ENCODE data around the gene MIA2.
A peak's percentile ranks its signal among the peaks of the same experiment; 100 is the strongest.
"Not testable (repeated sequence)": the region's sequence is repeated elsewhere in the genome, so short reads cannot be mapped to it uniquely, and the experiment has no call there.

Gene MIA2

DNA sequence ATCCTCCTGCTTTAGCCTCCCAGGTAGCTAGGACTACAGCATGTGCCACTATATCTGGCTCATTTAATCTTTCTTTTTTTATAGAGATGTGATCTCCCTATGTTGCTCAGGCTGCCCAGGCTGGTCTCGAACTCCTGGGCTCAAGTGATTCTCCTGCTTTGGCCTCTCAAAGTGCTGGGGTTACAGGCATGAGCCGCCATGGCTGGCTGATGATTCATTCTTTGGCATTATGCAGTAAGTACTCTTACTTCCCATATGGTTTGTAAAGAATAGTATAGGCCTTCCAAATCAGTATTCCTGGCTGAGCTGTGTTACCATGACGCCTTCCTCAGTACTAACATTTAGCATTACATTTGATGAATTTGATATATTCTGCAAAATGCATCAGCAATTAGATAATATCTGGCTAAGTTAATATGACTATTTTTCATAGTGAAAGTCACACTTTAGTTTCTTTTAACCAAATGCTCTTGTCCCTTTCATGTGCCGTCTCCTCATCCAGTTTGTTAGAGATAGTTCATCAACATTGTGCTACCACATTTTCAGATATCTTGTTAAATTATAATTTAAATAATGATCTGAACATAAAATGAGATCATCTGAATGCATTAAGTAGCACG lies 3.2 kb upstream of the MIA2 start:
- DNase-seq = peak in 1 of 2 donors; percentile 34

DNA sequence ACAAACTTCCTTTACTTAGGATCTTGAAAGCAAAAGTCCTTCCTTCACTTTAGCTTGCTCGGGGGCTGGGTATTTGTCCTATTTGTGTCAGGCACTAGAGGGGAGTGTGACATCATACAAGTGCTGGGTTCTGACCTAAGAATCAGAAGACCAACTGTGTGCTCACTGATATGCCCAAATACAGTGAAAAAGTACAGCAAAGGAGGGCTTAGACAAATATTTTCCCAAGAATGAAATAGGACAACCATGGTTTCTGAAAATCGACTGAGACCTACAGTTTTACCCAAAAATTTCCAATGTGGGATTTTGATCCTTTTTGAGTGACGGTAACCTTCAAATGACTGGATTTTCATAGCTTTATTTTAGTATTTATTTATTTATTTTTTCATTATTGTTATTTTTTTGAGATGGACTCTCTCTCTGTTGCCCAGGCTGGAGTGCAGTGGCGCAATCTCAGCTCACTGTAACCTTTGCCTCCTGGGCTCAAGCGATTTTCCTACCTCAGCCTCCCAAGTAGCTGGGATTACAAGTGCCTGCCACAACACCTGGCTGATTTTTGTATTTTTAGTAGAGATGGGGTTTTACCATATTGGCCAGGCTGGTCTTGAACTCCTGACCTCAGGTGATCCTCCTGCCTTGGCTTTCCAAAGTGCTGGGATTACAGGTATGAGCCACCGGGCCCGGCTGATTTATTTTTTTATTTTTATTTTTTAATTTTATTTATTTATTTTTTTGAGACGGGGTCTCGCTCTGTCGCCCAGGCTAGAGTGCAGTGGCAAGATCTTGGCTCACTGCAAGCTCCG lies 1.8 kb upstream of the MIA2 start:
- DNase-seq = peak; percentile 48 to 66

DNA sequence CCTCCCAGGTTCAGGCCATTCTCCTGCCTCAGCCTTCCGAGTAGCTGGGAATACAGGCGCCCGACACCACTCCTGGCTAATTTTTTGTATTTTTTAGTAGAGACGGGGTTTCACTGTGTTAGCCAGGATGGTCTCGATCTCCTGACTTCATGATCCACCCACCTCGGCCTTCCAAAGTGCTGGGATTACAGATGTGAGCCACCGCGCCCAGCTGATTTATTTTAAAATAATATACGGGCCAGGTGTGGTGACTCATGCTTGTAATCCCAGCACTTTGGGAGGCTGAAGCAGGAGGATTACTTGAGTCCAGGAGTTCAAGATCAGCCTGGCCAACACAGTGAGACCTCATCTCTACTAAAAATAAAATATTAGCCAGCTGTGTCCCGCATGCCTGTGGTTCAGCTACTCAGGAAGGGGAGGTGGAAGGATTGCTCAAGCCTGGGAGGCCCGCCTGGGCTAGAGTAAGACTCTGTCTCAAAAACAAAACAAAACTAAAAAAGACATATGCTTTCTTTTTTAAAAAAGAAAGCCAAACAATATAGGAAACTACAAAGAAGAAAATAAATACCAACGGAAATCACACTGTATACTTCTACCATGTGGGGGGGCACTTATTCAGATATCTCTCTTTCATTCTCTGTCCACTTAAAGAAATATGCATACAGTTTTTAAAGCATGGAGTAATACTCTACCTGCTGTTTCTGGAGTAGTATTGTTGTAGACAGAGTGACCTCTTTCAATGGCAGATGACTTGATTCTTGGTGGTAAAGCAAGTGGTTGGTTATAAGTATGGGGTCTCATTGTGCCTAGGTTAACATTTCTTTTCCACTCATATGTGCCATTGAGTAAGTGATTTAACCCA lies 930 bp upstream of the MIA2 start:
- DNase-seq = peak; percentile 4 to 42

DNA sequence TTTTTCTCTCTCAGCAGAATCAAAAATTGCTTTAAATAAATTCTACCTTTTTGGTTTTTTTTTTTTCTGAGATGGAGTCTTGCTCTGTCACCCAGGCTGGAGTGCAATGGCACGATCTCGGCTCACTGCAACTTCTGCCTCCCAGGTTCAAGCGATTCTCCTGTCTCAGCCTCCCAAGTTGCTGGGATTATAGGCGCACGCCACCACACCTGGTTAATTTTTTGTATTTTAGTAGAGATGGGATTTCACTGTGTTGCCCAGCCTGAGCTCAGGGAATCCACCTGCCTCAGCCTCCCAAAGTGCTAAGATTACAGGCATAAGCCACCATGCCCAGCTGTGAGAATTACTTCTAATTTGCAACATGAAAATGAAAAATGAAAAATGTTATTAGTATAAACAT lies 1.3 kb downstream of the MIA2 start:
- DNase-seq = not testable (repeated sequence)

DNA sequence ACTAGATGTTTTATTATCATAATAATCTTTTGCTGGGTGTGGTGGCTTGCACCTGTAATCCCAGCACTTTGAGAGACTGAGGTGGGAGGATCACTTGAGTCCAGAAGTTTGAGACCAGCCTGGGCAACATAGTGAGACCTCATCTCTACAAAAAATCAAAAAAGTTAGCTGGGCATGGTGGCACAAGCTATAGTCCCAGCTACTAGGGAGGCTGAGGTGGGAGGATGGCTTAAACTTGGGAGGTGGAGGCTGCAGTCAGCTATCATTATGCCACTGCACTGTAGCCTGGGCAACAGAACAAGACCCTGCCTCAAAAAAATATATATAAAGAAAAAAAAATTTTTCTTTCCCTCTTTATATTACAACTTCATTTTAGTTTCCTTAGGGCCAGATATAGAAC lies 1.8 kb downstream of the MIA2 start:
- not testable (repeated sequence) for DNase-seq

DNA sequence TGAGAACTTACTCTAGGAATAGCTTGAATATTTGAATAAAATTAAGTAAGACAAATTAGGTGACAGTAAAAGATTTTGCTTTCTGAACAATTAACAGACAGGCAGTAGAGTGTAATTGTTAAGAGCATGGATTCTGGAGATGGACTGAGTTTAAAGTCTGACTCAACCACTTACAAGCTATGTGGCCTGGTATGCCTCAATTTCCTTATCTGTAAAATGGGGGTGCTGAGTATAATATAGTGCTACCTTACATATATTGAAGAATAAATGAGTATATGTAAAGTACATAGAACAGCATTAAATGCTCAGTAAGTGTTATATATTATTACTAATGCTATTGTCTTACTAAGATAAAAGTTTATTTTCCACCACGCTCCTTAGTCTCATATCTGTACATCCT lies 7.1 kb downstream of the MIA2 start:
- no peak for DNase-seq

DNA sequence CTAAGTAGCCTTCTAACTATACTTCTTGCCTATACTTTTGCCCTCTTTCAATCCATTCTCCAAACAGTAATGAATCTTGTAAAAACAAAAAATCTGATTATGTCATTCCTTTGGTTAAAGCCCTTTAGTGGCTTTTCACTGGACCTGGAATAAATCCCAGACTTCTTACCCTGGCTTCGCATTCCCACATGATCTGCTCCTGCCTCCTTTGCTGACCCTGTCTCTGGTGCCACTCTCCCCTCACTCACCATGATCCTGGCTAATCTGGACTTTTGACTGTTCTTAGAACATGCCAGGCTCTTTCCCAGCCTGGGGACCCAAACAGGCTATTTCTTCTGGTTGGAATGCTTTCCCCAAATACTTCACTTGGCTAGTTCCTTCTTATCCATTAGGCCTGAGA lies 7.9 kb downstream of the MIA2 start:
- DNase-seq = no peak

DNA sequence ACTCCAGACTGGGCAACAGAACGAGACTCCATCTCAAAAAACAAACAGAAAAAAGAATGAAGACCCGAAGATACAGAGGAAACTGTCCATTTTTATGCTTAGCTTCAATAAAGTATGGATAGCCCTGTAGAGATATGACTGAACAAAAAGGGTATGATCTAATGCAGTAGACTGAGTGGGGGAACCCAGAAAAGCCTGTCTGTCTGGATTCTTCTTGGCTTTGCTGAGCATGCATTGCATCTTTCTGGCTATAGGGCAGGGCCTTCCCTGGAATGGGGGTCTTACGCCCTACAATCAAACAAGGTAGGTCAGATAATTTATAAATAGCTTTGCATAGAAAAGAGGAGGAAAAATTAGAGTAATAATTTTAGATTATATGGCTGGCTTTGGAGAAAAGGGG lies 10.1 kb downstream of the MIA2 start:
- DNase-seq = no peak

DNA sequence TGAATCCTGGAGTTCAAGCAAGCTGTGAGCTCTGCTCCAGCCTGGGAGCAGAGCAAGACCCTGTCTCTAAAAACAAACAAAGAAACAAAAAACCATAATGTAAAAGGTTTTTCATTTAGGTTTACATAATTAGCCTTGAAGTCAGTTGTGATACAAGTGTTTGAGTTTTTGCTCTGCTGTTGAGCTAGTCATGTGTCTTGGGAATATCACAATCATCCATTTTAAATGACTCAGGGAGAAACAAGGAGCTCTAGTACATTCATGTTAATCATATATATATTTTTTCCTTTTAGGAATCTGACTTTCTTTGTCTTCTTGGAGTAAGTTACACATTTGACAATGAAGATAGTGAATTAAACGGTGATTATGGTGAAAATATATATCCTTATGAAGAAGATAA lies 12.9 kb downstream of the MIA2 start:
- DNase-seq = no peak

DNA sequence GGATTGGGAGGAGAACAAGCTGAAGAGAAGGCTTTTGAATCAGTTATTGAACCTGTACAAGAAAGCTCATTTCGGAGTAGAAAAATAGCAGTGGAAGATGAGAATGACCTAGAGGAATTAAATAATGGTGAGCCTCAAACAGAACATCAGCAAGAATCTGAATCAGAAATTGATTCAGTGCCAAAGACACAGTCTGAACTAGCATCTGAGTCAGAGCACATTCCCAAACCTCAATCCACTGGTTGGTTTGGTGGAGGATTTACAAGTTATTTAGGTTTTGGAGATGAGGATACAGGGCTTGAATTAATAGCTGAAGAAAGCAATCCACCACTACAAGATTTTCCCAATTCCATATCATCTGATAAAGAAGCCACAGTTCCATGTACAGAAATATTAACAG lies 13.5 kb downstream of the MIA2 start:
- DNase-seq = no peak

DNA sequence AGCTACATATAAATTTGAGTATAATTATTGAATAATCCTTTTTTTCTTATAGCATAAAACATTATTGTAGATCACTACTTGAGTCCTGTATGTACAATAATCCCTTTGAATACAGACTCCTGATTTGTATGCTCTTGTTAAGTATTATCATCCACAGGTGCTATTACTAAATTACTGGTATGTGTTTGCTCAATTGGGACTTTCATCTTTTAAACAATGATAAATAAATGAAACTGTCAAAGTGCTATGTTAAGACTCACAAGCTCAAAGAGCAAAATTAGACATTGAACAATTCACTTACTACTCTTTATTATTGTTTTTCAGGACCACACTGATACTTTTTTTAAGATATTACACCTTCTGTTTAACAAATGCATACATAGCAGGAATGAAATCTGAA lies 17.8 kb downstream of the MIA2 start:
- no peak for DNase-seq

DNA sequence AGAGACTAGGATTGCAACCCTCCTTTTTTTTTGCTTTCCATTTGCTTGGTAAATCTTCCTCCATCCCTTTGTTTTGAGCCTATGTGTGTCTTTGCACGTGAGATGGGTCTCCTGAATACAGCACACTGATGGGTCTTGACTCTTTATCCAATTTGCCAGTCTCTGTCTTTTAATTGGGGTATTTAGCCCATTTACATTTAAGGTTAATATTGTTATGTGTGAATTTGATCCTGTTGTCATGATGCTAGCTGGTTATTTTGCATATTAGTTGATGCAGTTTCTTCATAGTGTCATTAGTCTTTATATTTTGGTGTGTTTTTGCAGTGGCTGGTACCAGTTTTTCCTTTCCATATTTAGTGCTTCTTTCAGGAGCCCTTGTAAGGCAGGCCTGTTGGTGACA lies 23.7 kb downstream of the MIA2 start:
- DNase-seq = not testable (repeated sequence)

DNA sequence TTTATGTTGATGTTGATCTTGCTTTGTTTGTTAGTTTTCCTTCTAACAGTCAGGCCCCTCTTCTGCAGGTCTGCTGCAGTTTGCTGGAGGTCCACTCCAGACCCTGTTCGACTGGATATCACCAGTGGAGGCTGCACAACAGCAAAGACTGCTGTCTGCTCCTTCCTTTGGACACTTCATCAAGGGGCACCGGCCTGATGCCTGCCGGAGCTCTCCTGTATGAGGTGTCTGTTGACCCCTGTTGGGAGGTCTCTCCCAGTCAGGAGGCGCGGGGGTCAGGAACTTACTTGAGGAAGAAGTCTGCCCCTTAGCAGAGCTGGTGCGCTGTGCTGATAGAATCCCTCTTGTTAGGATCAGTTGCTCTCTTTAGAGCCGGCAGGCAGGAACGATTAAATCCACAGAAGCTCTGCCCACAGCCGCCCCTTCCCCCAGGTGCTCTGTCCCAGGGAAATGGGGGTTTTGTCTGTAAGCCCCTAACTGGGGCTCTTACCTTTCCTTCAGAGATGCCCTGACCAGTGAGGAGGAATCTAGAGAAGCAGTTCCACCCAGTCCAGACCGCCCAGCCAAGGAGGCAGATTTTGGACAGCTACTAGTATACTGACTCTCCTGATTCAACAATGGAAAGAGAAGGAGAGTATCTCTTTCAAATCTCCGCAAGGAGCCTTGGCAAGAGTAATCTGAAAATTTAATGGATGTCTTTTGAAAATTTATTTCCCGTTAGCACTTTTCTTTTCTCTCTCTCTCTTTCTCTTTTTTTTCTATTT lies 25.2 kb downstream of the MIA2 start:
- DNase-seq = no peak

DNA sequence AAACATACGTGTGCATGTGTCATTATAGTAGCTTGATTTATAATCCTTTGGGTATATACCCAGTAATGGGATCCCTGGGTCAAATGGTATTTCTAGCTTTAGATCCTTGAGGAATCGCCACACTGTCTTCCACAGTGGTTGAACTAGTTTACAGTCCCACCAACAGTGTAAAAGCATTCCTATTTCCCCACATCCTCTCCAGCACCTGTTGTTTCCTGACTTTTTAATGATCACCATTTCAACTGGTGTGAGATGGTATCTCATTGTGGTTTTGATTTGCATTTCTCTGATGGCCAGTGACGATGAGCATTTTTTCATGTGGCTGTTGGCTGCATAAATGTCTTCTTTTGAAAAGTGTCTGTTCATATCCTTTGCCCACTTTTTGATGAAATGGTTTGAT lies 26.4 kb downstream of the MIA2 start:
- DNase-seq = not testable (repeated sequence)

DNA sequence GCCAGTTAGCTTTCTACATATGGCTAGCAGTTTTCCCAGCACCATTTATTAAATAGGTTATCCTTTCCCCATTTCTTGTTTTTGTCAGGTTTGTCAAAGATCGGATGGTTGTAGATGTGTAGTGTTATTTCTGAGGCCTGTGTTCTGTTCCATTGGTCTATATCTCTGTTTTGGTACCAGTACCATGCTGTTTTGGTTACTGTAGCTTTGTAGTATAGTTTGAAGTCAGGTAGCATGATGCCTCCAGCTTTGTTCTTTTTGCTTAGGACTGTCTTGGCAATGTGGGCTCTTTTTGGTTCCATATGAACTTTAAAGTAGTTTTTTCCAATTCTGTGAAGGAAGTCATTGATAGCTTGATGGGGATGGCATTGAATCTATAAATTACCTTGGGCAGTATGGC lies 28.5 kb downstream of the MIA2 start:
- DNase-seq = not testable (repeated sequence)

DNA sequence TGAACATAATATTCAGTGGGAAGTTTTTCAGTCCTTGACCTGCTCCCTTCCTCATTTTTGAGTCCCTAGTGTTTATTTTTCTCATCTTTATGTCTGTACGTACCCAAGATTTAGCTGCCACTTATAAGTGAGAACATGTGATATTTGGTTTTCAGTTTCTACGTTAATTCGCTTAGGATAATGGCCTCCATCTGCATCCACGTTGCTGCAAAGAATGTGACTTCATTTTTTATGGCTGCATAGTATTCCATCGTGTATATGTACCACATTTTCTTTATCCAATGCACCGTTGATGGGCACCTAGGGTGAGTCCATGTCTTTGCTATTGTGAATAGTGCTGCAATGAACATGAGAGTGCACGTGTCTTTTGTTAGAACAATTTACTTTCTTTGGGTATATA lies 30.3 kb downstream of the MIA2 start:
- no peak for DNase-seq

DNA sequence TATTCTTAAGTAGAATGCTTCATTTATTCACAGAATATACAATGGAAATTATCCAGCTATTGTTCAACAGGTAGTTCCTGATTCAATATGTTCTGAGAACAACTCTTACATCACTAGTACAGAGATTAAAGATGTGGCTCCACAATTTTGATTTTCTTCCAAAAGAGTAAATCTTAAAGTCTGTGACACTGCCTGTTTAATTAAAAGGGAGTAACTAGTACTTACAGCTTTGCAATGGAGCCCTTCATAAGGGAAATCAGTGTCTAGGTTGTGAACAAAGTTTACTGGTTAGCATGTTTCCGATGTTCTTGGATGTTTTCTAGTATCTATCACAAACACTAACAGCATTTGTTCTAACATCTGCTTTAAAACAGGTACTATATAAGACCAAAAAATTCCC lies 30.8 kb downstream of the MIA2 start:
- no peak for DNase-seq

DNA sequence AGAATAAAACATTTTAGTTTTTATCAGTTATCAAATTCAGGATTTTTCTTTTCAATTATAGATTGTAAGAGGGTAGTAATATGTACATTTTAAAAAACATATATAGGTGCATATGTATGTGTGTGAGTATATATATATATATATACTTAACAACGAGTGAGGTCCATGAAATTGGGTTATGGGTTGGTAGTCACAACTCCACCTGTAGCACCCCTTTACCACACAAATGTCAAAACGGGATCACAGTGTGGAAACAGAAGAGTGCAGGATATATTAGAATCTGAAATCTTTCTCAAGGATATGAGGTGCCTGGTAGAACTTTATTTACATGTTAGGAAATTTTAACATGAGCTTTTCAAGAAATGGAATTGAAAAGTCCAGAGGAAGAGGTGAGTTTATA lies 31.3 kb downstream of the MIA2 start:
- peak; percentile 9 to 18 for DNase-seq

DNA sequence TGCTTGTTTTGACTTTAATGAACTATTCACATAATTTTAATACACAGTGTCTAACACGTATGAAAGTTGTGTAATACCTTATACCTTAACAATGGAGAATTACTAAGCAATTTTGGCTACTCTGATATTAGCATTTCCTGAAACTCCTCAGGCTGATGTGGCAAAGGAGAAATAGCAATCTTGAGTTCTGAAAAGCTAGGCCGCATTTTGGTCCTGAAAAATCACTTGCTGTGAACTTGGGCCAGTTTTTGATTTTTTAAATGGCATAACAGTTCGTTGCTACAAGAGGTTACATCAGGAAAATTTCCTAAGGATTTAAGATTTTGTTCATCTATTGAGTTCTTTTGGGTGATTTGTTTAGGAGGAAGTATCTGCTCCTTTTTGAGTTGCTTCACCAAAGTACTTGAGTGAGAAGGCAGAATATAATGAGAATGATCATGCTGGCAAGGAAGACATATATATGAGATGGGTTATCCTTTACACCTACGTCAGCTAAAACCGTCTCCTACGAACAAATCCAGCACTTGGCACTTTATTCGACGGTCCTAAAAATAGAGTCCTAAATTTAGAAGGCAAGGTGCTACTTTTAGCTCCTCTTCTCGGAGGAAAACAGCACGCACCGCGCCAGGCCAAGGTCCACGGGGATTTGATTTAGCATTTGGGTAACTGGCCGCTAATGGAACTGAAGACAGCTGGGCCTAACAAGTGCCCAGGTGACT lies 32.2 kb downstream of the MIA2 start:
- DNase-seq = peak; percentile 29 to 63

DNA sequence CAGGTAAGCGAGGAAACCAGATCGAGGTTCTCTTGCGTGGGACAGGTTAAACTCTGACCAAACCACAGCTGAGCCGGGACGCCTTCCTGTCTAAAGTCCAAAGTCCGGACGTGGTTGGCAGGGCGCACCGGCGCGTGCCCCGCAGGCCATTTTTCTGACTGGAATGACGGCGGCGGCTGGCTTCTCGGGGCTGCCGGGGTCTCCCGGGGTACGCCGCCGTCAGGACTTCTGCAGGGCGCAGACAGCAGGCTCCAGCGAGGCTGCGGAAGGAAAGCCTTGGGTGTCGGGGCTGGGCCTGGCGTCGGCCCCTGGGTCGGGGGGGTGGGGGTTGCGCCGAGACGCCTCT lies 32.8 kb downstream of the MIA2 start:
- peak in 1 of 2 donors; percentile 44 for DNase-seq

DNA sequence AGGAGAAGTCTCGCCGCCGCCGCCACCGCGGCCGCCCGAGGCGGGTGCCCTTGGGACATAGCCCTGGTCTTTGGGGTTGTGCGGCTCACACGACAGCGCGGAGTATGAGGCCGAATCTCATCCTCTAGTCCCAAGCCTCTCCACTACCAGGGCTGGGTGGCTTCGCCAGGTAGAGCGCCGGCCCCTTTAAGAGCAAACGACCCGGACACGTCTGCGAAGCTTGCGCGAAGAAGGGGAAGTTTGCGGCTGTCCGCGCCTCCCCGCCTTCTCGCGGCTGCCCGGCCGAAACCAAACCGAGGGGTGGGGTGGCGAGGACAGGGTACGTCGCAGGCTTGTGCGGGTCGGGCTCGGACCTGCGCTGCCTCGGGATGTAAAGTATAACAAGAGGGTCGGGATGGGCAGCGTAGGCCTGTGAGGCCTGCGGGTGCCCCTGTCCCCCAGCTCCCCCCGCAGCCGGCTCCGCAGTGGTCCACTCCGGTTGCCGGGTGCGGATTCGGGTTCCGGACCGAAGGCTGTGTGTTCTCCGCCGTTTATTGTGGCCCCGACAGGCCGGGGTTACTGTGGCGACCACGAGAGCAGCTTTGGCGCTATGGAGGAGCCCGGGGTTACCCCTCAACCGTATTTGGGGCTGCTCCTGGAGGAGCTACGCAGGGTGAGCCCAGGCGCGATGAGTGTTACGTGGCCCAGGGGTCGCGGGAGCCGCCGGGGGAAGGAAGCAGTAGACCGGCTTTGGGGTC lies 33.3 kb downstream of the MIA2 start:
- DNase-seq = peak; percentile 78 to 87
